ENCODE measurements around the gene KNDC1. TPM values are rescaled to one million over a fixed set of nuclear protein-coding genes. Genes with fewer than 3 reads are reported as not detected.
A peak's percentile ranks its signal among the peaks of the same experiment; 100 is the strongest.

KNDC1 gene
- total RNA-seq, 3 donors from 2014 or later: 0.14 to 0.60 (median 0.32) TPM

DNA sequence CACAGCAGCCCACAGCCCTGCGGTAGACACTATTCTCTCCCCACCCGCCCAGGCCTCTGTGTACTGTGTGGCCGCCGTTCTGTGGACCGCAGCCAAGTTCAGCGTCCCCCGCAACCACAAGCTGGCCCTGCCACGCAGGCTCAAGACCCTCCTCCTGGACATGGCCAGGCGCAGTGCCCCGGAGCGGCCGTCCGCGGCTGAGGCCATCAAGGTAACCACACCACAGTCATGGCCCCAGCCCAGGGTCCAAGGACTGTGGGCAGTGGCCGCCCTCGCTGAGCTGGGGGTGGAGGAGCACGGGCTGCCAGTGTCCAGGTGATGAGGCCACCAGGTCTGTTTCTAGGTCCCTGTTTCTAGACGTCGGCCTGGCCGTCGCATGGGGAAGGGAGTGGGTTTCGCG, 35.6 kb downstream of the KNDC1 start:
- DNase-seq (peak in 1 of 3 donors; percentile 34), ATAC-seq (no peak)
- TF ChIP-seq, protein P1, sequence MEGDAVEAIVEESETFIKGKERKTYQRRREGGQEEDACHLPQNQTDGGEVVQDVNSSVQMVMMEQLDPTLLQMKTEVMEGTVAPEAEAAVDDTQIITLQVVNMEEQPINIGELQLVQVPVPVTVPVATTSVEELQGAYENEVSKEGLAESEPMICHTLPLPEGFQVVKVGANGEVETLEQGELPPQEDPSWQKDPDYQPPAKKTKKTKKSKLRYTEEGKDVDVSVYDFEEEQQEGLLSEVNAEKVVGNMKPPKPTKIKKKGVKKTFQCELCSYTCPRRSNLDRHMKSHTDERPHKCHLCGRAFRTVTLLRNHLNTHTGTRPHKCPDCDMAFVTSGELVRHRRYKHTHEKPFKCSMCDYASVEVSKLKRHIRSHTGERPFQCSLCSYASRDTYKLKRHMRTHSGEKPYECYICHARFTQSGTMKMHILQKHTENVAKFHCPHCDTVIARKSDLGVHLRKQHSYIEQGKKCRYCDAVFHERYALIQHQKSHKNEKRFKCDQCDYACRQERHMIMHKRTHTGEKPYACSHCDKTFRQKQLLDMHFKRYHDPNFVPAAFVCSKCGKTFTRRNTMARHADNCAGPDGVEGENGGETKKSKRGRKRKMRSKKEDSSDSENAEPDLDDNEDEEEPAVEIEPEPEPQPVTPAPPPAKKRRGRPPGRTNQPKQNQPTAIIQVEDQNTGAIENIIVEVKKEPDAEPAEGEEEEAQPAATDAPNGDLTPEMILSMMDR (IDR thresholded peaks at IDR 0.05): no peak
- Histone ChIP-seq H3K4me1 (ENCODE audit: low read depth) (no peaks in the 10 kb centered on the region), H3K4me3 (no peak overlapping the region), H3K36me3 (ENCODE audit: low read depth) (no peaks in the 10 kb centered on the region), H3K9me3 (peaks cover 2% of the 10 kb centered on the region)
- intact Hi-C loops (cut with DNase I, micrococcal nuclease): no loop called here

GRCh38 chr10:133196221-133196915, 36.3 kb downstream of the KNDC1 start:
- peaks cover 2% of the 10 kb centered on the region for H3K9me3 ChIP-seq
- H3K36me3 ChIP-seq (ENCODE audit: low read depth): no peaks in the 10 kb centered on the region
- ATAC-seq: no peak
- peak in 1 of 3 donors; percentile 30 for DNase-seq
- intact Hi-C loops (cut with DNase I, micrococcal nuclease): no loop called here
- H3K4me3 ChIP-seq: no peak overlapping the region
- TF ChIP-seq, protein P1 (IDR thresholded peaks at IDR 0.05): no peak
- no peaks in the 10 kb centered on the region for H3K4me1 ChIP-seq (ENCODE audit: low read depth)

DNA sequence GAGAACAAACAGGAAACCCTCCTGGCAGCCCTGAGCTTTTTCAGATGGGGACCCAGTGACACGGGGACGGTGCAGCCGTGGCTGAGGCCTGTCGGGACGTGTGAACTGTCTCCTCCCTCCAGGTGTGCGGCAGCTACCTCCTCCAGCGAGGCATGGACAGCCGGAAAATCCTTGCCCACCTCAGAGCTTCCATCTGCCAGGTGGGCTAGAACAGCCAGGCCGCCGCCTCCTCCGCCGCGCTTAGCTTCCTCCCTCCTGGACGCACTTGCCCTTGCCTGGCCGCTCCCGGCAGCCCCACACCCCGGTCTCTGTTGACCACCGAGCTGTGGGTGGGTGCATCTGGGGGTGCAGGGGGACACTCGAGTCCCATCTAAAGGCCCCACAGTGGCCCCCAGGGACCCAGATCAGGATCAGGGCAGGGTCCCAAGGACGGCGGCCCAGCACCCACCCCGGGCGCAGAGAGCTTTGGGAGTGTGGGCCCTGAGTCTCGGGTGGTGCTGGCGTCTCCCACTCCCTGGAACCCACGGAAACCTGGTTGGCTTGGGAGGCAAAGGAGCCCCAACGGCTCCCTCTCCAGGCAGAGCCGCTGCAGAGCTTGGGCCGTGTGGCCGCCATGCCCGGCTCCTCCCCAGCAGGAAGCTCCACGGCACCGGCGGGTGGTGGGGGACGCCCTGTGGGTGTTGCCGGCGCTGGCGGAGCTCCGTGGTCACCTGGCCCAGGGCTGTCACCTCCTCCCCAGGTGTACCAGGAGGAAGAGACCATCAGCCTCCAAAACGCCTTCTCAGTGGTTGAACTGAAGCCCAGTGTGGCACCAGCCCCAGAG, 37.1 kb downstream of the KNDC1 start:
- DNase-seq (peak in 1 of 3 donors; percentile 44), ATAC-seq (no peak)
- peaks cover 2% of the 10 kb centered on the region for H3K9me3 ChIP-seq
- no peaks in the 10 kb centered on the region for H3K36me3 ChIP-seq (ENCODE audit: low read depth)
- TF ChIP-seq, protein P1 (IDR thresholded peaks at IDR 0.05): no peak
- no peaks in the 10 kb centered on the region for H3K4me1 ChIP-seq (ENCODE audit: low read depth)
- intact Hi-C loops (cut with DNase I, micrococcal nuclease): no loop called here
- no peak overlapping the region for H3K4me3 ChIP-seq

DNA sequence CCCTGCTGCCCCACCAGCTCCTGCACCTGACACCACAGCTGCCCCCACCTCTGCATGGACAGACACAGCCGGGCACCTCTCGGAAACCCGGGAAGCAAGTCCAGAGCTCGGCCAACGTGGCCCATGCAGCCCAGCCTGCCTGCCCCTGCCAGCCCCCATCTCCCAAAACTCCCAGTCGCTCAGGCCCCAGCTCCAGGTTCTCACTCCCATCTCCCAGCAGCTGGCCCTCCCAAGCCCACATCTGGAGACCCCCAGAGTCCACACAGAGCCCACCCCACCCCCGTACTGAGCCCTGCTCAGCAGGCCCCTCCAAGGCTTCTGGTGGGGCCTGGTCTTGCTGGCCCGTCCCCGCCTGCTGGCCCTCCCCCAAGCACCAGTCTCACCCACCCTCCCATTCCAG, 37.8 kb downstream of the KNDC1 start:
- intact Hi-C loops (cut with DNase I, micrococcal nuclease): no loop called here
- Histone ChIP-seq H3K36me3 (ENCODE audit: low read depth) (no peaks in the 10 kb centered on the region), H3K4me3 (no peak overlapping the region), H3K4me1 (ENCODE audit: low read depth) (no peaks in the 10 kb centered on the region), H3K9me3 (peaks cover 2% of the 10 kb centered on the region)
- TF ChIP-seq, protein P1 (IDR thresholded peaks at IDR 0.05): no peak
- DNase-seq (peak in 1 of 3 donors; percentile 41), ATAC-seq (no peak)

- DNase-seq (peak in 1 of 3 donors; percentile 40), ATAC-seq (no peak)
- Histone ChIP-seq H3K36me3 (ENCODE audit: low read depth) (no peaks in the 10 kb centered on the region), H3K9me3 (peaks cover 2% of the 10 kb centered on the region), H3K4me1 (ENCODE audit: low read depth) (no peaks in the 10 kb centered on the region), H3K4me3 (no peak overlapping the region)
- TF ChIP-seq, protein P1 (IDR thresholded peaks at IDR 0.05): no peak
- intact Hi-C loops (cut with DNase I, micrococcal nuclease): no loop called here
Measured at GRCh38 chr10:133198206-133198605, 38.2 kb downstream of the KNDC1 start.

All from mucosa of descending colon (tissue), 3 donors.